ENCODE measurements around the gene CASP8.
"Not testable (repeated sequence)": the region's sequence is repeated elsewhere in the genome, so short reads cannot be mapped to it uniquely, and the experiment has no call there.

CASP8 gene

GRCh38 chr2:201273330-201273983 is 13.1 kb downstream of the CASP8 start:
- DNase-seq, result no peak

- DNase-seq, result no peak
These were observed 14.7 kb downstream of the CASP8 start for GRCh38 chr2:201275069-201275468.

GRCh38 chr2:201275990-201276389 is 15.7 kb downstream of the CASP8 start:
- no peak for DNase-seq

DNA sequence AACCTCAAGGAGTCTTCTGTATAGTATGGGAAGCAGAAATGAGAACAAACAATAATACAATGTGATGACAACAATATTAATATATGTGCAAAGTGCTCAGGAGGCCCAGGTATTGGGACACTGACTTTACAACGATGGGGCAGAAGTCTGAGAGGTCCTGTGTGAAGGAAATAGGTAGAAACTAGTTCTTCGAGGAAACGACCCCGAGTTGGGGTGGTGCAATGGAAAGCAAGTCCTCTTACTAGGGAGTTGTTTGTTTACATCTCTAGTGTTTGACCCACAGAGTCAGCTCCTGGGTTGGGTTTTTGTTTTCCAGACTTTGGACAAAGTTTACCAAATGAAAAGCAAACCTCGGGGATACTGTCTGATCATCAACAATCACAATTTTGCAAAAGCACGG is 16.2 kb downstream of the CASP8 start:
- no peak for DNase-seq

DNA sequence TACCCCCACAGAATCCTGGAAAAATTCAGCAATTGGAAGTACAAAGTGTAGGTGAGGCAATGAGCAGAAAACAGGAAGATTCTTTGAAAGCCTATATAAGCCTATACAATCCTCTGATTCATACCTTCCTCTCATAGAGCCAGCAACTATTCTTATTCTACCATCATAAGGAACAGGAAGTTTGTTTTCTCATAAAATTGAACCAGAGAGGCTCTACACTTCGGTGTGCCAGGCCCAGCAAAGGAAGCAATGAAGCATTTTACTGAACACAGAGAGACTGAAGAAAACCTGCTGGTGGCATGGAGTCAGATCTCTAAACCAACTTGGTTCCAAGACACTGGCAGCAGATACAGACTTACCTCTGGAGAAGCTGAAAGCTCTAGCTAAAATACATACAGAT is 18.7 kb downstream of the CASP8 start:
- no peak for DNase-seq

DNA sequence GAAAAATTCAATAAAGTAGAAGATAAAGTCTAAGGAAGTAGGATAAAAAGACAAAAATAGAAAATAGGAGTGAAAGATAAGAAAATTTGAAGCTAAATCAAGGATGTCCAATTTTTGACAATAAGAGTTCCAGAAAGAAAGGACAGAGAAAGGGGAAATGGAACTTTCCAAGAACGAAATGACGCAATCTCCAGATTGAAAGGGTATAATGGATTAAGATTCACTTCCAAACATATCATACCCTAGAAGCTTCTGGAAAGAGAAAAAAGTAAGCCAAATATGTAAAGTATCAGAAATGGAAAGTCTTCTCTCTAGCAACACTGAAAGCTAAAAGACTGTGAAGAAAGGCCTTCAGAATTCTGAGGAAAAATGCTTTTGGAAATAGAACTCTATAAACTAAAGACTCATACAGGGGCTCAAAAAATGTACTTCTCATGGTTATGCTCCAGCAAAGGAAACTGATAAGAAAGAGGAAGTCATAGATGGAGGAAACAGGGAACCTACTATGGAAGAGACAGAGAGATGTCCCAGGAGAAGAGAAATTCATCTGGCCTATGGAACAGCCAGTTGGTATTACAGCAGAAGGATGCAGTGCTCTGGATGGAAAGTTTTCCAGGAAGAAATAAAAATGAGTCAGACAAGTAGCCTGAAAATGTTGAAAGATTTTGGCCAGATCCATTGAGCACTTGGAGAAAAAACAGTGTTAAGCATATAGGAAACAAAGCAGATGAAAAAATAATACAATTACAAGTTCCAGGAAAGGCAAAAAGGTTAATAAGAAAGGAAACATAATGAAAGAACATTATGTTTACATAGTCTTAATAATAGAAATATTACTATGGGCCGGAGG is 20.1 kb downstream of the CASP8 start:
- no peak for DNase-seq

- no peak for DNase-seq
These were observed 25.2 kb downstream of the CASP8 start for GRCh38 chr2:201285499-201285898.

DNA sequence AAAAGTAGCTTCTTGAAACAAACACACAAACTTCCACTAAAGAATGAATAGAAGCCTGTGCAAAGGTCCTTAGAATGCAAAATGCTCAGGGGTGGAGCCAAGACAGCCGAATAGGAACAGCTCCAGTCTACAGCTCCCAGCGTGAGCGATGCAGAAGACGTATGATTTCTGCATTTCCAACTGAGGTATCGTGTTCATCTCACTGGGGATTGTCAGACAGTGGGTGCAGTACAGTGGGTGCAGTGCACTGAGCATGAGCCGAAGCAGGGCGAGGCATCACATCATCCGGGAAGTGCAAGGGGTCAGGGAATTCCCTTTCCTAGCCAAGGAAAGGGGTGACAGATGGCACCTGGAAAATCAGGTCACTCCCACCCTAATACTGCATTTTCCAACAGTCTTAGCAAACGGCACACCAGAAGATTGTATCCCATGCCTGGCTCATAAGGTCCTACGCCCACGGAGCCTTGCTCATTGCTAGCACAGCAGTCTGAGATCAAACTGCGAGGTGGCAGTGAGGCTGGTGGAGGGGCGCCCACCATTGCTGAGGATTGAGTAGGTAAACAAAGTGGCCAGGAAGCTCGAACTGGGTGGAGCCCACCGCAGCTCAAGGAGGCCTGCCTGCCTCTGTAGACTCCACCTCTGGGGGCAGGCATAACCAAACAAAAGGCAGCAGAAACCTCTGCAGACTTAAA is 30.3 kb downstream of the CASP8 start:
- not testable (repeated sequence) for DNase-seq

DNA sequence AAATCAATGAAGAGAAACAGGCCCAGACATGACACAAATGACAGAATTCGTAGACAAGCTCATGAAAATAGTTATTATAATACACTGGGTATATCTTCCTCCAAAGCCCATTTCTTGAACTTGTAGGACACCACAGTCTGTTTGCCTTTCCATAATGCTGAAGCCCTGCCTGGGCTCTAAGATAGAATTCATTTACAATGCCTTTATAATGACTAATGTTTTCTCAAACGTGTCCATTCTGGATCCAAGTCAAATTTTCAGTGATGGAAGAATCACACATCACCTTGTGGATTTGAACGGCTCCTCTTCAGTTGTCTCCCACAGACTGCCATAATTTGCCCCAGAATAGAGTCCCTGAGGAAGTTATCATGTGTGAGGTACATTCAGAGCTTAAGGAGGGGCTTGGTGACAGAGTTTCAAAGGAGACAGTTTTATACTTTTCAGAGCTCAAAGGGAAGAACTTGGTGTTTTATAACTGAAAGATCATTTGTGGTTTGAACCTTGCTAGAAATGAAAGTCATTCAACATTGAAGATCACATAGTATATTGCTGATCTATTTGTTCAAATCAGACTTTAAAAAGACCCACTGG is 38.2 kb downstream of the CASP8 start:
- DNase-seq, result no peak

- not testable (repeated sequence) for DNase-seq
These were observed 39.6 kb downstream of the CASP8 start for GRCh38 chr2:201299929-201300328.

DNA sequence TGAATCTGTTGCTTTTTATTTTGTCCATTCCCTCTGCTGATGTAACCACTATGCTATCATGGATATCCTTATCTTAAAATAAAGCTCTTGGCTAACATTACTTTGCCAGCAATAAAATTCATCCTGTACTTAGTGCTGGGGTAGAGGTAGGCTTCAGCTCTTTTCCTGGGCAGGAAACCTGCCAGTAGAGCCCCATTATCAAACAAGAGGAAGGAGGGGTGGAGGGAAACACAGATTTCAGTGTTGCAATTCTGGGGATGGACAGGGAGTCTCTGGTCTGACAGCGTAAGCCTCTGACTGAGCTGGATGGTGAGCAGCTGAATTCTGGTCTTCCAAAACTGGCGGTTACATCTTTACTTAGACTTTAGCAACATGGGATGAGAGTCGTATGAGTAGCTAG is 47.5 kb downstream of the CASP8 start:
- DNase-seq, result no peak

DNA sequence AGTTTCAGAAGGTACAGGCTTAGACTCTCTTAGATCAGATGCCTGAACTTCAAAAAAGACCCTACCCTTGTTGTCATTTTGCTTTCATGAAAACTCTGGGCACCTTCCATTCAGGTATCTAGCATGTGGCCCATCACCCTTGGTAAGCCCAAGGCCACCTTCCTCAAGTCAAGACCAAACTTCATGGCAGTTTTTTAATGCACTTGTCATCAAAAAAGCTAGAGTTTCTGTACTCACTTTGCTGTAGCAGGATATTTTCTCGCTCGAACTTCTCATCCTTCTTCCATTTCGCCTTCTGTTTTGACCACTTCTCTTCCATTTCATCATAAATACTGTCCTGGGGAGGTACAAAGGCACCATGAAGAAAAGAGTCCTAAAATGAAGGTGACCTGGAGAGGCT is 48.6 kb downstream of the CASP8 start:
- no peak for DNase-seq

GRCh38 chr2:201313362-201313761 is 53.0 kb downstream of the CASP8 start:
- no peak for DNase-seq

GRCh38 chr2:201319511-201319910 is 59.2 kb downstream of the CASP8 start:
- DNase-seq, result no peak

- no peak for DNase-seq
These were observed 59.9 kb downstream of the CASP8 start for GRCh38 chr2:201320257-201320656.

GRCh38 chr2:201320701-201321100 is 60.4 kb downstream of the CASP8 start:
- no peak for DNase-seq

DNA sequence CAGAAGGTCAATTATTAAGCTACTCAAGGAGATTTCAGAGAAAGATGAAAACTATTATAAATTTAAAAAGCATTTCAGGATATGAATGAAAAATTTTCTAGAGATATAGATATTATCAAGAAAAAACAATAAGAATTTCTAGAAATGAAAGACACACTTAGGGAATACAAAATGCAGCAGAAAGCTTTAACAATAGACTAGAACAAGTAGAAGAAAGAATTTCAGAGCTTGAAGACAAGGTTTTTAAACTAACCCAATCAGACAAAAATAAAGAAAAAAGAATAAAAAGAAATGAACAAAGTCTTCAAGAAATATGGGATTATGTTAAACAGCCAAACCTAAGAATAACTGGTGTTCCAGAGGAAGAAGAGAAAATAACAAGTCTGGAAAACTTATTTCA is 62.4 kb downstream of the CASP8 start:
- DNase-seq, result no peak

- DNase-seq, result no peak
These were observed 67.3 kb downstream of the CASP8 start for GRCh38 chr2:201327678-201328077.

- no peak for DNase-seq
These were observed 69.1 kb downstream of the CASP8 start for GRCh38 chr2:201329409-201329808.

Measured in midbrain (tissue), 1 donor.